Measurements from ENCODE around the gene PCSK6. TPM values are rescaled to one million over a fixed set of nuclear protein-coding genes. Genes with fewer than 3 reads are reported as not detected.

PCSK6 gene
- total RNA-seq, 1 donor from 2014 or later: 1.3 TPM

- Histone ChIP-seq H3K27me3 (ENCODE audit: insufficient read depth, low read length) (no peaks in the 10 kb centered on the region), H4K20me1 (ENCODE audit: insufficient read depth, low read length) (no peaks in the 10 kb centered on the region), H3K4me2 (ENCODE audit: low read length) (no peak overlapping the region), H3K4me1 (ENCODE audit: insufficient read depth, low read length) (no peaks in the 10 kb centered on the region), H3K9ac (ENCODE audit: low read length) (no peak overlapping the region), H3K4me3 (ENCODE audit: insufficient read depth, low read depth, low read length) (no peak overlapping the region), H3K36me3 (ENCODE audit: insufficient read depth, low read length) (no peaks in the 10 kb centered on the region), H2AFZ (ENCODE audit: low read depth, low read length) (no peak overlapping the region), H3K79me2 (ENCODE audit: insufficient read depth, low read length) (no peaks in the 10 kb centered on the region), H3K27ac (ENCODE audit: low read depth, low read length) (no peak overlapping the region), H3K9me3 (ENCODE audit: insufficient read depth, low read depth, low read length) (no peaks in the 10 kb centered on the region)
- DNase-seq (ENCODE audit: low read depth) (no peak), FAIRE-seq (no peak)
- Mint-ChIP-seq H3K4me1 (ENCODE audit: low read depth, unreplicated experiment) (peaks cover 16% of the 10 kb centered on the region), H3K9me3 (ENCODE audit: unreplicated experiment) (peaks cover 2% of the 10 kb centered on the region), H3K36me3 (ENCODE audit: low read depth, unreplicated experiment) (peaks cover 2% of the 10 kb centered on the region), H3K27me3 (ENCODE audit: low read depth, unreplicated experiment) (peaks cover 29% of the 10 kb centered on the region), H3K27ac (ENCODE audit: unreplicated experiment) (no peak overlapping the region), H3K4me3 (ENCODE audit: unreplicated experiment) (no peak overlapping the region)
- TF ChIP-seq, protein P1, sequence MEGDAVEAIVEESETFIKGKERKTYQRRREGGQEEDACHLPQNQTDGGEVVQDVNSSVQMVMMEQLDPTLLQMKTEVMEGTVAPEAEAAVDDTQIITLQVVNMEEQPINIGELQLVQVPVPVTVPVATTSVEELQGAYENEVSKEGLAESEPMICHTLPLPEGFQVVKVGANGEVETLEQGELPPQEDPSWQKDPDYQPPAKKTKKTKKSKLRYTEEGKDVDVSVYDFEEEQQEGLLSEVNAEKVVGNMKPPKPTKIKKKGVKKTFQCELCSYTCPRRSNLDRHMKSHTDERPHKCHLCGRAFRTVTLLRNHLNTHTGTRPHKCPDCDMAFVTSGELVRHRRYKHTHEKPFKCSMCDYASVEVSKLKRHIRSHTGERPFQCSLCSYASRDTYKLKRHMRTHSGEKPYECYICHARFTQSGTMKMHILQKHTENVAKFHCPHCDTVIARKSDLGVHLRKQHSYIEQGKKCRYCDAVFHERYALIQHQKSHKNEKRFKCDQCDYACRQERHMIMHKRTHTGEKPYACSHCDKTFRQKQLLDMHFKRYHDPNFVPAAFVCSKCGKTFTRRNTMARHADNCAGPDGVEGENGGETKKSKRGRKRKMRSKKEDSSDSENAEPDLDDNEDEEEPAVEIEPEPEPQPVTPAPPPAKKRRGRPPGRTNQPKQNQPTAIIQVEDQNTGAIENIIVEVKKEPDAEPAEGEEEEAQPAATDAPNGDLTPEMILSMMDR (IDR thresholded peaks at IDR 0.05; ENCODE audit: insufficient read depth, low read depth, low read length): no peak
- TF ChIP-seq EZH2 (IDR thresholded peaks at IDR 0.05; ENCODE audit: insufficient read depth, low read length): no peak
Observed at GRCh38 chr15:101528108-101528916, 38.8 kb upstream of the PCSK6 start.

DNA sequence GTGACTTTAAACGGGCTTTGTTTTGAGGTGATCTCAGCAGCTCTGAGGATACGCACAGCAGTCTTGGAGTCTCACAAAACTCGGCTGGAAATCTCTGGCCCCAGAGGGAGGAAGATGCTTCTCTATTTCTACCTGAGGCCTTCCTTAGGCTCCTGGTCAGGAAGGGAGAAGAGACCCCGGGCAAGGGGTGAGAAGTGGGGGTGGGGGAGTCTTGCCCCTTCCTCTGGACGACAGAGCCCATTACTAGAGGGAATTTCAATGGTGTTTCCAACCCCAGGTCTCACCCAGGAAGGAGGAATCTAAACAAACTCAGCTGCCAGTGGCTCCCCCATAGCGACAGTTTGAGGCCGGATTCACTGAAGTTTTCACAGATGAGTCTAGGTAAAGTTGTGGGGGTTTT lies 37.4 kb upstream of the PCSK6 start:
- Mint-ChIP-seq H3K27ac (ENCODE audit: unreplicated experiment) (no peak overlapping the region), H3K36me3 (ENCODE audit: low read depth, unreplicated experiment) (peaks cover 2% of the 10 kb centered on the region), H3K4me1 (ENCODE audit: low read depth, unreplicated experiment) (peaks cover 16% of the 10 kb centered on the region), H3K9me3 (ENCODE audit: unreplicated experiment) (peaks cover 2% of the 10 kb centered on the region), H3K27me3 (ENCODE audit: low read depth, unreplicated experiment) (peaks cover 20% of the 10 kb centered on the region), H3K4me3 (ENCODE audit: unreplicated experiment) (no peak overlapping the region)
- Histone ChIP-seq H3K36me3 (ENCODE audit: insufficient read depth, low read length) (no peaks in the 10 kb centered on the region), H2AFZ (ENCODE audit: low read depth, low read length) (no peak overlapping the region), H3K9me3 (ENCODE audit: insufficient read depth, low read depth, low read length) (no peaks in the 10 kb centered on the region), H3K79me2 (ENCODE audit: insufficient read depth, low read length) (no peaks in the 10 kb centered on the region), H3K9ac (ENCODE audit: low read length) (no peak overlapping the region), H3K4me1 (ENCODE audit: insufficient read depth, low read length) (no peaks in the 10 kb centered on the region), H3K27me3 (ENCODE audit: insufficient read depth, low read length) (peaks cover 3% of the 10 kb centered on the region), H3K4me3 (ENCODE audit: insufficient read depth, low read depth, low read length) (no peak overlapping the region), H4K20me1 (ENCODE audit: insufficient read depth, low read length) (no peaks in the 10 kb centered on the region), H3K4me2 (ENCODE audit: low read length) (no peak overlapping the region), H3K27ac (ENCODE audit: low read depth, low read length) (no peak overlapping the region)
- FAIRE-seq (no peak), DNase-seq (ENCODE audit: low read depth) (no peak)
- TF ChIP-seq, protein P1 (IDR thresholded peaks at IDR 0.05; ENCODE audit: insufficient read depth, low read depth, low read length): no peak
- no peak for TF ChIP-seq EZH2 (IDR thresholded peaks at IDR 0.05; ENCODE audit: insufficient read depth, low read length)

DNA sequence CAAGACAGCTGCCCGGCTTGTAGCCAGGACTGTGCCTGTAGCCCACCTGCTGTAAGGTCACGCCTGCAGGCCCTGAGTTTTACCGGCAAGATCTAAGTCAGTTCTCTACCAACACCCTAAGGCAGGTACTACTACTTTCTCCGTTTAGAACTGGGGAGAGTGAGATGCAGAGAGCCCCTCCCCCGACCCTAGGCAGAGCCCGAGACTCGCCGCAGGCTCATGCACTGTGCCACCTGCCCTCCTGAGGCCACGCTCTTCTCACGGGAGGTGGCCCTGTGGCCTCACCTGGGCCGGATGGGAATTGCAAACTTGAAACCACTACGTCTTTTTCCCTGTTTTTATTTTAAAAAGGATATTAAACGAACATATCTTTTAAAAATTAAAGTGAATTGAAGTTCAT lies 36.9 kb upstream of the PCSK6 start:
- Histone ChIP-seq H3K27me3 (ENCODE audit: insufficient read depth, low read length) (peaks cover 3% of the 10 kb centered on the region), H3K27ac (ENCODE audit: low read depth, low read length) (no peak overlapping the region), H2AFZ (ENCODE audit: low read depth, low read length) (no peak overlapping the region), H3K4me2 (ENCODE audit: low read length) (no peak overlapping the region), H3K9me3 (ENCODE audit: insufficient read depth, low read depth, low read length) (no peaks in the 10 kb centered on the region), H3K4me1 (ENCODE audit: insufficient read depth, low read length) (no peaks in the 10 kb centered on the region), H4K20me1 (ENCODE audit: insufficient read depth, low read length) (no peaks in the 10 kb centered on the region), H3K4me3 (ENCODE audit: insufficient read depth, low read depth, low read length) (no peak overlapping the region), H3K9ac (ENCODE audit: low read length) (no peak overlapping the region), H3K36me3 (ENCODE audit: insufficient read depth, low read length) (no peaks in the 10 kb centered on the region), H3K79me2 (ENCODE audit: insufficient read depth, low read length) (no peaks in the 10 kb centered on the region)
- TF ChIP-seq, protein P1 (IDR thresholded peaks at IDR 0.05; ENCODE audit: insufficient read depth, low read depth, low read length): no peak
- no peak for TF ChIP-seq EZH2 (IDR thresholded peaks at IDR 0.05; ENCODE audit: insufficient read depth, low read length)
- H3K4me3 Mint-ChIP-seq (ENCODE audit: unreplicated experiment): no peak overlapping the region
- no peaks in the 10 kb centered on the region for H3K9me3 Mint-ChIP-seq (ENCODE audit: unreplicated experiment)
- H3K4me1 Mint-ChIP-seq (ENCODE audit: low read depth, unreplicated experiment): peaks cover 16% of the 10 kb centered on the region
- H3K36me3 Mint-ChIP-seq (ENCODE audit: low read depth, unreplicated experiment): peaks cover 2% of the 10 kb centered on the region
- H3K27ac Mint-ChIP-seq (ENCODE audit: unreplicated experiment): no peak overlapping the region
- H3K27me3 Mint-ChIP-seq (ENCODE audit: low read depth, unreplicated experiment): peaks cover 21% of the 10 kb centered on the region
- DNase-seq (ENCODE audit: low read depth) (no peak), FAIRE-seq (no peak)
